Progenitor cell of endocrine pancreas (in vitro differentiated cells): ENCODE measurements around the gene SLCO2B1. TPM values are rescaled to one million over a fixed set of nuclear protein-coding genes. Genes with fewer than 3 reads are reported as not detected.

Source experiments
- DNase-seq: peaks from one replicate; pipeline ENCODE4 v3.0.0; 2021; ENCODE audit warnings: low spot score; ENCODE audit not compliant: unreplicated experiment
- H3K27ac Mint-ChIP-seq: 2 replicates; pipeline ENCODE4 v1.8.0; 2021; ENCODE audit warnings: mild to moderate bottlenecking, moderate library complexity, mixed read lengths
- H3K27me3 Mint-ChIP-seq: 2 replicates; pipeline ENCODE4 v1.8.0; 2021; ENCODE audit warnings: mixed read lengths
- H3K36me3 Mint-ChIP-seq: 2 replicates; pipeline ENCODE4 v1.8.0; 2022; ENCODE audit warnings: mixed read lengths; ENCODE audit not compliant: insufficient read depth
- H3K4me1 Mint-ChIP-seq: 2 replicates; pipeline ENCODE4 v1.8.0; 2021; ENCODE audit warnings: low read depth, mixed read lengths
- H3K4me3 Mint-ChIP-seq: 2 replicates; pipeline ENCODE4 v1.8.0; 2021; ENCODE audit warnings: low read depth, mild to moderate bottlenecking, moderate library complexity, mixed read lengths
- H3K9me3 Mint-ChIP-seq: 2 replicates; pipeline ENCODE4 v1.8.0; 2021; ENCODE audit warnings: low read depth, mixed read lengths
- CTCF ChIP-seq: fragments of 200-600 bp; sonication (generic); IDR thresholded peaks from one replicate; pipeline ENCODE4 v1.5.0; 2021; ENCODE audit warnings: antibody characterized with exemption, mild to moderate bottlenecking; ENCODE audit not compliant: unreplicated experiment
- total RNA-seq: library from RNA; stranded (reverse); gene quantifications from 2 replicates; pipeline ENCODE4 v1.2.1, GENCODE V29; 2021

The SLCO2B1 gene
- total RNA-seq, 1 donor from 2014 or later = 6.6 TPM

GRCh38 chr11:75189108-75189507 is 38.2 kb downstream of the SLCO2B1 start:
- no peak for DNase-seq
- H3K4me3 Mint-ChIP-seq = no peak overlapping the region
- H3K27ac Mint-ChIP-seq = no peak overlapping the region
- no peaks in the 10 kb centered on the region for H3K27me3 Mint-ChIP-seq
- no peak for TF ChIP-seq CTCF
- no peaks in the 10 kb centered on the region for H3K4me1 Mint-ChIP-seq
- no peaks in the 10 kb centered on the region for H3K9me3 Mint-ChIP-seq
- H3K36me3 Mint-ChIP-seq = no peaks in the 10 kb centered on the region

GRCh38 chr11:75189911-75190310 is 39.0 kb downstream of the SLCO2B1 start:
- Mint-ChIP-seq H3K4me3 (no peak overlapping the region), H3K36me3 (no peaks in the 10 kb centered on the region), H3K9me3 (no peaks in the 10 kb centered on the region), H3K4me1 (no peaks in the 10 kb centered on the region), H3K27me3 (peaks cover 3% of the 10 kb centered on the region), H3K27ac (no peak overlapping the region)
- no peak for TF ChIP-seq CTCF
- no peak for DNase-seq

- no peaks in the 10 kb centered on the region for H3K9me3 Mint-ChIP-seq
- no peak for TF ChIP-seq CTCF
- no peak for DNase-seq
- no peaks in the 10 kb centered on the region for H3K4me1 Mint-ChIP-seq
- no peak overlapping the region for H3K27ac Mint-ChIP-seq
- H3K27me3 Mint-ChIP-seq = peaks cover 3% of the 10 kb centered on the region
- no peak overlapping the region for H3K4me3 Mint-ChIP-seq
- no peaks in the 10 kb centered on the region for H3K36me3 Mint-ChIP-seq
Observed at GRCh38 chr11:75190652-75191329, 39.9 kb downstream of the SLCO2B1 start.

- Mint-ChIP-seq H3K27ac (no peak overlapping the region), H3K4me1 (no peaks in the 10 kb centered on the region), H3K27me3 (peaks cover 3% of the 10 kb centered on the region), H3K36me3 (no peaks in the 10 kb centered on the region), H3K9me3 (no peaks in the 10 kb centered on the region), H3K4me3 (no peak overlapping the region)
- TF ChIP-seq CTCF = no peak
- no peak for DNase-seq
Observed at GRCh38 chr11:75191330-75191717, 40.4 kb downstream of the SLCO2B1 start.

GRCh38 chr11:75193271-75193670 is 42.4 kb downstream of the SLCO2B1 start:
- Mint-ChIP-seq H3K27me3 (peaks cover 3% of the 10 kb centered on the region), H3K4me1 (no peaks in the 10 kb centered on the region), H3K4me3 (no peak overlapping the region), H3K27ac (no peak overlapping the region), H3K9me3 (no peaks in the 10 kb centered on the region), H3K36me3 (no peaks in the 10 kb centered on the region)
- TF ChIP-seq CTCF = no peak
- no peak for DNase-seq
